GM19372 (cell line): ENCODE data around the gene SLC35E3.

Experiments
- ATAC-seq: cut with Tn5 transposase; IDR thresholded peaks from one replicate; pipeline ENCODE4 v1.9.1; 2021; ENCODE audit warnings: mild to moderate bottlenecking, low read depth, moderate library complexity; ENCODE audit not compliant: unreplicated experiment

The SLC35E3 gene

GRCh38 chr12:68768431-68768939, 22.5 kb downstream of the SLC35E3 start:
- ATAC-seq, result no peak

- ATAC-seq, result no peak
Observed at GRCh38 chr12:68769941-68770340, 24.0 kb downstream of the SLC35E3 start.

GRCh38 chr12:68771223-68771925, 25.4 kb downstream of the SLC35E3 start:
- no peak for ATAC-seq

- ATAC-seq, result no peak
Observed at GRCh38 chr12:68772714-68773113, 26.7 kb downstream of the SLC35E3 start.

GRCh38 chr12:68773582-68773981, 27.6 kb downstream of the SLC35E3 start:
- ATAC-seq, result no peak

- no peak for ATAC-seq
Observed at GRCh38 chr12:68775121-68775630, 29.2 kb downstream of the SLC35E3 start.

GRCh38 chr12:68776976-68777610, 31.1 kb downstream of the SLC35E3 start:
- ATAC-seq, result no peak

- ATAC-seq, result no peak
Observed at GRCh38 chr12:68779280-68779679, 33.3 kb downstream of the SLC35E3 start.

- no peak for ATAC-seq
Observed at GRCh38 chr12:68780731-68781130, 34.8 kb downstream of the SLC35E3 start.

GRCh38 chr12:68781728-68782127, 35.8 kb downstream of the SLC35E3 start:
- ATAC-seq, result no peak

- no peak for ATAC-seq
Observed at GRCh38 chr12:68784015-68784414, 38.0 kb downstream of the SLC35E3 start.

- ATAC-seq, result no peak
Observed at GRCh38 chr12:68785358-68785757, 39.4 kb downstream of the SLC35E3 start.

GRCh38 chr12:68785823-68786222, 39.8 kb downstream of the SLC35E3 start:
- ATAC-seq, result no peak

- ATAC-seq, result no peak
Observed at GRCh38 chr12:68786929-68787328, 41.0 kb downstream of the SLC35E3 start.

- no peak for ATAC-seq
Observed at GRCh38 chr12:68788554-68789143, 42.7 kb downstream of the SLC35E3 start.

GRCh38 chr12:68789144-68789878, 43.3 kb downstream of the SLC35E3 start:
- no peak for ATAC-seq

GRCh38 chr12:68790081-68790951, 44.3 kb downstream of the SLC35E3 start:
- ATAC-seq, result no peak

- no peak for ATAC-seq
Observed at GRCh38 chr12:68790952-68791234, 44.9 kb downstream of the SLC35E3 start.

- no peak for ATAC-seq
Observed at GRCh38 chr12:68791897-68792481, 46.0 kb downstream of the SLC35E3 start.

GRCh38 chr12:68792952-68793351, 47.0 kb downstream of the SLC35E3 start:
- peak; percentile 96 for ATAC-seq
